HG02884 (cell line): ENCODE data around the gene PSMB3.
A peak's percentile ranks its signal among the peaks of the same experiment; 100 is the strongest.
"Not testable (repeated sequence)": the region's sequence is repeated elsewhere in the genome, so short reads cannot be mapped to it uniquely, and the experiment has no call there.

Experiments used
- ATAC-seq: cut with Tn5 transposase; IDR thresholded peaks from one replicate; pipeline ENCODE4 v1.9.1; 2021; ENCODE audit warnings: mild to moderate bottlenecking, moderate library complexity; ENCODE audit not compliant: unreplicated experiment

Gene PSMB3

GRCh38 chr17:38790148-38790707, 37.7 kb downstream of the PSMB3 start:
- not testable (repeated sequence) for ATAC-seq

GRCh38 chr17:38791162-38791561, 38.6 kb downstream of the PSMB3 start:
- no peak for ATAC-seq

- ATAC-seq = no peak
Observed at GRCh38 chr17:38794221-38794620, 41.7 kb downstream of the PSMB3 start.

- no peak for ATAC-seq
Observed at GRCh38 chr17:38796451-38797157, 44.1 kb downstream of the PSMB3 start.

- no peak for ATAC-seq
Observed at GRCh38 chr17:38797158-38797490, 44.6 kb downstream of the PSMB3 start.

GRCh38 chr17:38797828-38798227, 45.3 kb downstream of the PSMB3 start:
- no peak for ATAC-seq

GRCh38 chr17:38798614-38799500, 46.3 kb downstream of the PSMB3 start:
- peak; percentile 27 for ATAC-seq

- ATAC-seq = peak; percentile 68
Observed at GRCh38 chr17:38799501-38800236, 47.1 kb downstream of the PSMB3 start, which contains the start of gene PIP4K2B. PIP4K2B (minus strand) TSS chr17:38799556; CDS start chr17:38799424, 132 bp downstream.

GRCh38 chr17:38800237-38800760, 47.8 kb downstream of the PSMB3 start:
- no peak for ATAC-seq

- no peak for ATAC-seq
Observed at GRCh38 chr17:38809828-38810227, 57.3 kb downstream of the PSMB3 start.
